DND-41 (cell line): Measurements from ENCODE around the gene SEMA4G.

Experiments used
- EZH2 ChIP-seq: IDR thresholded peaks from 3 replicates; pipeline ENCODE4 v1.6.1; 2012; ENCODE audit warnings: borderline replicate concordance, low read depth, mild to moderate bottlenecking, moderate library complexity, low read length, inconsistent platforms; ENCODE audit not compliant: severe bottlenecking
- TF ChIP-seq, protein P1 (sequence below): IDR thresholded peaks from 2 replicates; pipeline ENCODE4 v1.5.1; 2012; ENCODE audit warnings: borderline replicate concordance, low read length, moderate library complexity, mild to moderate bottlenecking; ENCODE audit not compliant: poor library complexity, severe bottlenecking; ENCODE audit errors: extremely low read depth

DNA sequence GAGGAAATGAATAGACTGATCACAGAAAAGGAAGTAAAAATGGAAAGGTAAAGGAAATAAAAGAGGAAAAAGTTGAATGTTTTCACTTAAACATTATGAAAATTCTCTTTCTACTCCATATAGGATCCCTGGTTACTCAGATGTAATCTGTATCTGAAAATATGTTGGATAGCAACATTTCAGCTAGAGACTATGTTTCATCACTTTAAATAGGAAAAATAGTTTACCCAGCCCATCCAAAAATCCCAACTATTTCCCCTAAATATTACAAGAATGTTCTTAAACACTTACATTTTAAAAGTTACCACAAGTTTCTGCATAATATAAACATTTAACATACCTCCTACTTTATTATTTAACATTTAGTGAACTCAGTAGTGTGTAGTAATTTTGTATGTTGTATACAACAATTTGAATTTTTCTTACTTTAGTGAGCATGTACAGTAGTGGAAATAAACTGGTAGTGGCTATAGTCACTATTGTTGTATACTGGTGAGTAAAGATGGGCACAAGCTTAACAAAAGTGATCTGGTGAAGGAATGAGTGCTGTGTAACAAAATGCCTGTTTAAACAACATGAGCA, 29.4 kb upstream of the SEMA4G start:
- TF ChIP-seq EZH2: no peak
- TF ChIP-seq, protein P1, sequence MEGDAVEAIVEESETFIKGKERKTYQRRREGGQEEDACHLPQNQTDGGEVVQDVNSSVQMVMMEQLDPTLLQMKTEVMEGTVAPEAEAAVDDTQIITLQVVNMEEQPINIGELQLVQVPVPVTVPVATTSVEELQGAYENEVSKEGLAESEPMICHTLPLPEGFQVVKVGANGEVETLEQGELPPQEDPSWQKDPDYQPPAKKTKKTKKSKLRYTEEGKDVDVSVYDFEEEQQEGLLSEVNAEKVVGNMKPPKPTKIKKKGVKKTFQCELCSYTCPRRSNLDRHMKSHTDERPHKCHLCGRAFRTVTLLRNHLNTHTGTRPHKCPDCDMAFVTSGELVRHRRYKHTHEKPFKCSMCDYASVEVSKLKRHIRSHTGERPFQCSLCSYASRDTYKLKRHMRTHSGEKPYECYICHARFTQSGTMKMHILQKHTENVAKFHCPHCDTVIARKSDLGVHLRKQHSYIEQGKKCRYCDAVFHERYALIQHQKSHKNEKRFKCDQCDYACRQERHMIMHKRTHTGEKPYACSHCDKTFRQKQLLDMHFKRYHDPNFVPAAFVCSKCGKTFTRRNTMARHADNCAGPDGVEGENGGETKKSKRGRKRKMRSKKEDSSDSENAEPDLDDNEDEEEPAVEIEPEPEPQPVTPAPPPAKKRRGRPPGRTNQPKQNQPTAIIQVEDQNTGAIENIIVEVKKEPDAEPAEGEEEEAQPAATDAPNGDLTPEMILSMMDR: no peak
